HG03196 (cell line): ENCODE measurements around the gene NSA2.
A peak's percentile ranks its signal among the peaks of the same experiment; 100 is the strongest.
"Not testable (repeated sequence)": the region's sequence is repeated elsewhere in the genome, so short reads cannot be mapped to it uniquely, and the experiment has no call there.

Experiments used
- ATAC-seq: cut with Tn5 transposase; IDR thresholded peaks from one replicate; pipeline ENCODE4 v1.9.1; 2021; ENCODE audit not compliant: unreplicated experiment

NSA2 gene

GRCh38 chr5:74766849-74767578 is at the start of gene NSA2, which contains the start of gene GFM2:
TSS of gene NSA2 (plus strand) at chr5:74767249. CDS start at chr5:74767361, 112 bp downstream.
TSS of gene GFM2 (minus strand) at chr5:74767117. CDS start at chr5:74763742, 3,375 bp downstream.
- peak; percentile 94 for ATAC-seq

GRCh38 chr5:74717596-74717995 is 49.5 kb upstream of the NSA2 start:
- no peak for ATAC-seq

DNA sequence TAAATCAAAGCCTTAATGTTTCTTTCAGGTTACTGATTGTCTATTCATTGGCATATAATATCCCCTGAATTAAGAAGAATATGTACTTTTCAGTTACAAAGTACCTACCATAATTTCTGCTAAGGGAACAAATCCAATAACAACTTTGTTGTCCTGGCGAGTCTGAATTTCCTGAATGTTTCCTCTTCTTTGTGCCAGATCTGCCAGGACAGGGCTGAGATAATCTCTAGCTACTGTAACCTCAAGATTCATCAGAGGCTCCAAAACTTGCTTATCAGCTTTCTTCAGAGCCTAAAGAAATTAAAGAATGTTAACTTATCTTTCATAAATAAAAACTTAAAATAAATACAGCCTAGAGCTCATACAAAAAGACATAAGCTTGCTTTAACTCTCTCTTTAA is 44.8 kb upstream of the NSA2 start:
- ATAC-seq, result no peak

DNA sequence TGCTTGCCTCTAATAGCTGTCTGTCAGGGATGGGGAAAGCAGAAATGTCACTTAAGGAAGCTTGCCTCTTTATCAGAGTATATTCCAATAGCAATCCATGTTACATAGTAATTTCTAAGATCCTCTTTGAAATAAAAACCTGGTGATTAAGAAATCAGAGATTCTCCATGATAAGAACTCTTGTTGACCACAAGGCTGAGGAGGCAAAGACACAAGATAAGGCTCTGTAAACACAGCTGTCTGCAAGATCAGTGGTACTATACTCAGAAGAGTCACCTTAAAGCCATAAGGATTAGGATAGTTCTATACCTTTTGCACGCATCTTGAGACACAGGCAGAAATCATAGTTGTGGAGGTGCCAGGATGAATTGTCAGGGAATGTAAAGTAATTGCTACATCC is 41.7 kb upstream of the NSA2 start:
- ATAC-seq, result no peak

- no peak for ATAC-seq
Measured at GRCh38 chr5:74736759-74737158, 30.3 kb upstream of the NSA2 start.

GRCh38 chr5:74738406-74738805 is 28.6 kb upstream of the NSA2 start:
- ATAC-seq, result no peak

- ATAC-seq, result not testable (repeated sequence)
Measured at GRCh38 chr5:74748742-74749141, 18.3 kb upstream of the NSA2 start.

GRCh38 chr5:74761241-74761640 is 5.8 kb upstream of the NSA2 start:
- ATAC-seq, result no peak

GRCh38 chr5:74762599-74762998 is 4.5 kb upstream of the NSA2 start:
- ATAC-seq, result no peak

GRCh38 chr5:74763504-74763903 is 3.5 kb upstream of the NSA2 start:
- ATAC-seq, result no peak

DNA sequence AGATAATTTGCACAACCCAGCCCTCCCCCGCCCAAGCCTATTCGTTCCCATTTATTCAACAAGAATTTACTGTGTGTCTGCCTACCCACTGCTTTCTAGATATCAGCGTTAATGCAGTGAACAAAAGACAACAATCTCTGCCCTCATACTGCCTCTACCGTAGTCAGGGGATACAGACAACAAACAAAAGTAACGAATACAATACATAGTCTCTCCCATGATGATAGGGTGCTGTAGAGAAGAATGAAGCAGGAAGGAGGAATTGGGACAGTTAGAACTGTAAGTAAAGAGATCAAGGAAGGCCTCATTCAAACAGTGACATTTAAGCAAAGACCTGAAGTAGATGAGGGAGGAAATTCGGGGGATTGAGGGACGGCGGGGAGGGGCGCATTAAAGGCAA is 1.8 kb upstream of the NSA2 start:
- no peak for ATAC-seq

DNA sequence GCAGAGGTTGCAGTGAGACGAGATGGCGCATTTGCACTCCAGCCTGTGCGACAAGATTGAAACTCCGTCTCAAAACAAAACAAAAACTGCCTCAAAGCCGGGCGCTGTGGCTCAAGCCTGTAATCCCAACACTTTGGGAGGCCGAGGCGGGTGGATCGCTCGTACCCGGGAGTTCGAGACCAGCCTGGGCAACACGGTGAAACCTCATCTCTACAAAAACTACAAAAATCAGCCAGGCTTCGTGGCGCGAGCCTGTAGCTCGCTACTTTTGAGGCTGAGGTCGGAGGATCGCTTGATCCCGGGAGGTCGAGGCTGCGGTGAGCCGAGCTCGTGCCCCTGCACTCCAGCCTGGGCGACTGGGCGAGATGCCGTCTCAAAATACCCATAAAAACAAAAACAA is 1.1 kb upstream of the NSA2 start:
- no peak for ATAC-seq

DNA sequence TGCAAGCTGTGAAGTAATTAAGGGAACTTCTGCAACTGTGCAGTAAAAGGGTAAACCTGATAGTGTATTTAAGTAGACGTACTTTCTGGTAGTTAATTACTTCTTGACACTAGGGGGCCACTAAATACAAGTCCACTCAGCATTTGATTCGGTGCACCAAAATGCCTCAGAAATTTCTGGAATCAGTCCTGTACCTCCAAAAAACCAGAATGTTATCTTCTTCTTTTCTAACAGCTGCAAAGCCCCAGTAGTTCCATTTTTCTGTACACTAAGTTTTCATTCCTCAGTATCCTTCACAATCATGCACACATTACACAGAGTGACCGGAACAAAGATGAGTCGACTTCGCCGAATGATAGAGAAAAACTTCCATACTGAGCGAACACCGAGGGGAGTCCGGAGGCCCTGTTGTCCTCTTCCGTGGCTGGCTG is 616 bp upstream of the NSA2 start:
- peak; percentile 12 for ATAC-seq

DNA sequence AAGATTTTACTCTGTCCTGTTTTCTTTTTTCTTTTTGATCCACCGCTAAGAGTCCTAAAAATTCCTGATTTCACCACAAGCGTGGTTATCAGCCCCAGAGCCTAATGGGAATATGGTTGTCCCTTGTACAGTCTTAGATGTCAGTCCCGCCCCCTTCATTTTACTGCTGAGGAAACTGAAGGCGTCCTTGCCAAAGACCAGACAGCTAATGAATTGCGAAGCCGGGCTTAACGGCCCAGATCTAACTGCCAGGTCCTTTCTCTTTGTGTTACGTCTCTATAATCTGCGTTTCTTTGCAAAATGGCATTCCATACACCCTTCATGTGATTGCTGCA is 497 bp downstream of the NSA2 start:
- ATAC-seq, result peak; percentile 20

DNA sequence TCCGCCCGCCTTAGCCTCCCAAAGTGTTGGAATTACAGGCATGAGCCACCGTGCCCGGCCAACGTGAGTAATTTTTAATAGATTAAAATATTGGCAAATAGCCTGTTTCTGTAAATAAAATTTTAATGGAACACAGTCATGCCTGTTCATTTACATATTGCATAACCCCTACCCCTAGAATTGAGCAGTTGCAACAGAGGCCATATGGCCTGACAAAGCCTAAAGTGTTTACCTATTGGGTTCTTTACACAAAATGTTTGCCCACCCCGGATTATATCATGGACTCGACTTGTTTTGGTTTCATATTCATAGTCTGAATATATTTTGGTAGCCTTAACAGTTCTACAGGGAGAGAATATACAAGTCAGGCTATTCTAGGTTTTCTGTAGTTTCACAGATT is 5.3 kb downstream of the NSA2 start:
- ATAC-seq, result no peak

- no peak for ATAC-seq
Measured at GRCh38 chr5:74778609-74779008, 11.6 kb downstream of the NSA2 start.

GRCh38 chr5:74786851-74787250 is 19.8 kb downstream of the NSA2 start:
- ATAC-seq, result no peak

- ATAC-seq, result no peak
Measured at GRCh38 chr5:74787424-74787823, 20.4 kb downstream of the NSA2 start.

GRCh38 chr5:74791669-74792068 is 24.6 kb downstream of the NSA2 start:
- not testable (repeated sequence) for ATAC-seq

GRCh38 chr5:74798977-74799911 is 32.2 kb downstream of the NSA2 start:
- no peak for ATAC-seq

GRCh38 chr5:74801197-74801596 is 34.1 kb downstream of the NSA2 start:
- ATAC-seq, result no peak

DNA sequence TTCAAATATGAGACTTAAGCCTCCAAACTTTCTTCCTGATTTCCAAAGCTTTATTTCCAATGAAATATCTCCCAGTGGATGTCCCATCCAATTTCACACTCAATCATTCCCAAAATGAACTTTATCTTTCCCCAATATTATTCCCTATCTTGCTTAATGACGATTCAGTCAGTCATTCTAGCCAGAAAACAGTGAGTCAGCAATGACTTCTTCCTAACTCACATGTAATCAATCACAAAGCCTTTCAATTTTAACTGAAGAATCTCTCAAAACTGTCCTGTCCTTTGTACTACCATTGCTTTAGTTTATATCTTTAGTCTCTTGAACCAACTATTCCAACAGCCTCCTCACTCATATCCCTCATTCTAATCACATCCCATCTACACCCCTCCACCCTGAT is 34.9 kb downstream of the NSA2 start:
- no peak for ATAC-seq
